ENCODE data around the gene TWIST1. TPM values are rescaled to one million over a fixed set of nuclear protein-coding genes. Genes with fewer than 3 reads are reported as not detected.

Gene TWIST1
- total and polyA plus RNA-seq, 11 donors: 0.38 to 4.6 (median 1.0) TPM

DNA sequence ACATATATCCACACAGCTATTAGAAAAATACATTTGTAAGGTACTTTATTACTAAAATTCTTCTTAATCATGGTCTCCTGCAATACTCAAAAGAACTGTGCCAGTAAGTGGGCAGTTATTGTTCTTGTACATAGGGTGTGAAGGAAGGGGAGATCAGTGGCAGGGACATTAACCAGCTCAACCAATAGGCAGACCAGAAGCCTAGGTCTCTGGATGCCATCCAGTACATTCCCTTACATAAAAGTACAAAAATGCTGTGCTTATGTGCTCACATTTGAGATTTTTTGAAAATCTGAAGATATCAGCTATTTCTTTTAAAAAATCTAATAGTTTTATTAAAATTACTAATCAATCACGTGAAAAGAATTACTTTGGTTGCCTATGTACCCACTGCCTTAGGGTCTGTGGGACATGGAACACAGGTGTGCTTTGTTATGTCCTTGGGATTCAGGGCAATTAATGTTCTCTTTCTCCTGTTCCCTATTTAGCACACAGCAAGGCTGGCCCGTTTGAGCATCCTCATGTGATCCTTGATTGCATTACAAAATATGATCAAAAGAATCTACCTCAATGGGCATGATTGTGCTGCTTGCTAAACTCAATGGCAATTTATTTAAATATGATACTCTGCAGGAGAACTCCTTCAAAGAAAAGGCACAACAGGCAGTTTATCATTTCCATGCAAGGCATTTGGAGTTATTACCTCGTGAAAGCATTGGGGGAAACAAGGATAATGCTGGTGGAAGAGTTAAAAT is 22.7 kb downstream of the TWIST1 start:
- Histone ChIP-seq H3K4me3 (no peak overlapping the region), H3K27me3 (peaks cover 0 to 12% (median 3%) of the 10 kb centered on the region in 9 donors), H3K36me3 (no peaks in the 10 kb centered on the region), H3K4me1 (no peaks in the 10 kb centered on the region), H3K9me3 (no peaks in the 10 kb centered on the region), H3K27ac (no peak overlapping the region)
- WGBS, 4 donors: 59 to 66% (median 63%) methylated on average over 3 of the region's 3 CpGs
- TF ChIP-seq, protein P1, sequence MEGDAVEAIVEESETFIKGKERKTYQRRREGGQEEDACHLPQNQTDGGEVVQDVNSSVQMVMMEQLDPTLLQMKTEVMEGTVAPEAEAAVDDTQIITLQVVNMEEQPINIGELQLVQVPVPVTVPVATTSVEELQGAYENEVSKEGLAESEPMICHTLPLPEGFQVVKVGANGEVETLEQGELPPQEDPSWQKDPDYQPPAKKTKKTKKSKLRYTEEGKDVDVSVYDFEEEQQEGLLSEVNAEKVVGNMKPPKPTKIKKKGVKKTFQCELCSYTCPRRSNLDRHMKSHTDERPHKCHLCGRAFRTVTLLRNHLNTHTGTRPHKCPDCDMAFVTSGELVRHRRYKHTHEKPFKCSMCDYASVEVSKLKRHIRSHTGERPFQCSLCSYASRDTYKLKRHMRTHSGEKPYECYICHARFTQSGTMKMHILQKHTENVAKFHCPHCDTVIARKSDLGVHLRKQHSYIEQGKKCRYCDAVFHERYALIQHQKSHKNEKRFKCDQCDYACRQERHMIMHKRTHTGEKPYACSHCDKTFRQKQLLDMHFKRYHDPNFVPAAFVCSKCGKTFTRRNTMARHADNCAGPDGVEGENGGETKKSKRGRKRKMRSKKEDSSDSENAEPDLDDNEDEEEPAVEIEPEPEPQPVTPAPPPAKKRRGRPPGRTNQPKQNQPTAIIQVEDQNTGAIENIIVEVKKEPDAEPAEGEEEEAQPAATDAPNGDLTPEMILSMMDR (IDR thresholded peaks at IDR 0.05): no peak
- TF ChIP-seq POLR2A (IDR thresholded peaks at IDR 0.05): no peak
- DNase-seq (no peak), ATAC-seq (no peak)
- intact Hi-C loops (cut with DNase I): no loop called here

DNA sequence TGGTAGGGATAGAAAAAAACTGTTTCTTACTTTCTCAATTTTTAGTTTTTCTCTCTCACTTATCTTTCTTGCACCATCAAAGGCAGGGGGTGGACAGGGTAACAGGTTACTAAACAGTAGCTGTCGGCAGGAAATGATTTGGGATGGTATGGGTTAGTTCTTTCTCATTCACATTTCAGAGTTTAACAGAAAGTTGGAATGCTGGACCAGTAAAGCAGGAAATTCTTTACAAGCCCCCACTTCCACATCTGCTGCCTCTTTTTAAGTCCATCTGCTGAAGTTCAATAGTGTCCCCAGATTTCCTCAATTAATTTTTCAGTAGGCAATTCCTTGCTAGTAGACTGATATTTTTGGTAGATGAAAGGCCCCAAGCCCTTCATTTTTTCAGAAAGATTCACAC is 23.3 kb downstream of the TWIST1 start:
- DNase-seq (no peak), ATAC-seq (no peak)
- Histone ChIP-seq H3K27ac (no peak overlapping the region), H3K9me3 (no peaks in the 10 kb centered on the region), H3K27me3 (peaks cover 0 to 11% (median 2%) of the 10 kb centered on the region in 9 donors), H3K36me3 (no peaks in the 10 kb centered on the region), H3K4me3 (no peak overlapping the region), H3K4me1 (no peaks in the 10 kb centered on the region)
- TF ChIP-seq POLR2A (IDR thresholded peaks at IDR 0.05): no peak
- TF ChIP-seq, protein P1 (IDR thresholded peaks at IDR 0.05): no peak
- WGBS, 4 donors: 73 to 86% (median 82%) methylated on average over 1 of the region's 1 CpG
- intact Hi-C loops (cut with DNase I): no loop called here

DNA sequence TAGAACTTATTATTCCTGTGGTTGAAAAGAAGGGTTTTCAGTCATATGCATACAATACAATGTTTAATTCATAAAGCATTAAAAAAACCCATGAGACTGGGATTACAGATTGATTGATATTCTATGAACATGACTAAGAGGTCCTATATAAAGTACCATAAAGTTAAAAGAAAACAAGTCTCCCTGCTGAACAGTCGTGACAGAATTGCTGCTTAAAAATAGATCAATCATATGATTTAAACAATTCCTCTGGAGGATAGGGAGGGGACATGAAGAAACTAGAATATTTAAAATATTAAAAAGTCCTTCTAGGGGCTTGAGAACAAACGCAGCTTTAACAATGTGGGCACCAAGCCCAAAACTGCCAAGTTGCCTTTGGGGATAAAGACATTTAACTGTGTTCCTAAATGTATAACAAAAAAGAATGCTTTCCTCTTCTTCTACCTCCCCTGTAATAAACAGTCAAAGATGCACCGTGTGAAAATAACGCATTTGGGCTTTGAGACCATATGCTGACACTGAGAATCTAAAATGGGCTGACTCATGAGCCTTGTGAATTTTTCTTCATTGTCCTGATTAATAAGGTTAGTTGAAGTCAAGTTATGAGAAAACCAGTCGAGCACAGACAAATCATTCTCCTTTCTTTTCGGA is 25.8 kb downstream of the TWIST1 start:
- no peak for TF ChIP-seq POLR2A (IDR thresholded peaks at IDR 0.05)
- TF ChIP-seq, protein P1 (IDR thresholded peaks at IDR 0.05): no peak
- 71 to 80% (median 73%) methylated on average over 6 of the region's 6 CpGs for WGBS, 4 donors
- no peak overlapping the region for H3K4me3 ChIP-seq
- no peak overlapping the region for H3K27ac ChIP-seq
- no peaks in the 10 kb centered on the region for H3K36me3 ChIP-seq
- H3K4me1 ChIP-seq: no peaks in the 10 kb centered on the region
- intact Hi-C loops (cut with DNase I): no loop called here
- ATAC-seq (no peak), DNase-seq (no peak)
- peaks cover 0 to 1% (median 0%) of the 10 kb centered on the region in 12 donors for H3K9me3 ChIP-seq
- H3K27me3 ChIP-seq: peaks cover 0 to 5% (median 0%) of the 10 kb centered on the region in 9 donors

DNA sequence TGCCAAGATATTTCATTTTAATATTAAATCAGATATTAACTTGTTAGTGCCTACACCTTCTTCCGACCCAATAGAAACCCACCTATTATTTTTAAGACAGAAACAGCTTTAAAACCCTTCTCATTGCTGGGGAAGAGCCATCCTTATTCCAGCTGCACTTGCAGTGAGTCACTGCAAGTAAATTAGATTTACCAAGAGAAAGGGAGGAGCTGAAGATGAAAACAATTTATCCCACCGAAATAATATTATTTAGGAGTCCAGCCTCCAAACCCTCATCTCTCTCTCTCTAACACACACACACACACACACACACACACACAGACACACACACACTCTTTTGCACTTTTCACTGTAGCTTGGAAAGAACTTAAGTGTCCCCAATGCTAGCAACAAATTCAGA is 26.9 kb downstream of the TWIST1 start:
- 85 to 92% (median 89%) methylated on average over 2 of the region's 2 CpGs for WGBS, 4 donors
- no peak overlapping the region for H3K4me3 ChIP-seq
- peaks cover 0 to 5% (median 0%) of the 10 kb centered on the region in 9 donors for H3K27me3 ChIP-seq

More for the DNA sequence above, 26.9 kb downstream of the TWIST1 start:
- intact Hi-C loops (cut with DNase I): no loop called here
- Histone ChIP-seq H3K4me1 (no peaks in the 10 kb centered on the region), H3K27ac (no peak overlapping the region), H3K36me3 (no peaks in the 10 kb centered on the region), H3K9me3 (peaks cover 0 to 9% (median 0%) of the 10 kb centered on the region in 12 donors)
- TF ChIP-seq, protein P1 (IDR thresholded peaks at IDR 0.05): no peak
- TF ChIP-seq POLR2A (IDR thresholded peaks at IDR 0.05): no peak
- no peak for DNase-seq
- ATAC-seq: no peak

Measured in heart left ventricle (tissue), 16 donors.